ENCODE data around the gene KLHL14. TPM values are rescaled to one million over a fixed set of nuclear protein-coding genes. Genes with fewer than 3 reads are reported as not detected.

The KLHL14 gene
- total and polyA plus RNA-seq, 2 of the 13 experiments (the other 11 are each of a cell fraction or from before 2014, with no cell fraction given): 16.0 to 41.8 TPM

DNA sequence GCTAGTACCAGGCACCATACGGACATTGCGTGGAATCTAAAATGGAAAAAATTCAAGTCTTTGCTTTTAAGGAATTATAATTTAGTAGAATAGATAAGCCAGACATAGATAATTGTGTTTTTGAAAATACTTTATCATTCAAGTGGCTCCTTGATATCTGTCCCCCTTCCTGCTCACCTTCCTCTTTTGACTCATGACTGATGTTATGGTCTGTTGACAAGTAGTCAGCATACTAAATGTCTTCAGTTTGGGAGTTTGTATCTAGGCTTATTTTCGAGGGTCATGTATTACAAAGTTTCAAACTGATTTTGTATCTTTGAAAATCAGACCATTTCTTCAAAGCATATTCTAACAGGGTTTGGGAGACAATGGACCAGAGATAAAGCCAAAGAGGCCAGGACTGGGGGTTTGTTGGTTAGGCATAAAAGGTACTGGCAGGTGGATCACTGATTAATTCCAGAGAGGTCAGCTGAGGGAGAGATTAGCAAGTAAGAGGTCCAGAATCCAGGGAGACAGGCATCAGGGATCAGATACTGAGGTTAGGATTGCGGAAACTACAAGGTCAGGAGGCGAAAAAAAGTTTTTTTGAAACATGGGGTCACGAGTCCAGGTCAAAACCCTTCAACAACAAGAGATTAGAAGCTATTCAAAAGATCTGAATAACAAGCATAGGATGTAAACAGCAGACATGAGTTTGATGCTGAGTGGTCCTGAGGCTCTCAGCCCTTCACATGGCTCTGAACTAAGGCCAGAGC, 31.5 kb upstream of the KLHL14 start (continued):
- TF ChIP-seq, protein P1, sequence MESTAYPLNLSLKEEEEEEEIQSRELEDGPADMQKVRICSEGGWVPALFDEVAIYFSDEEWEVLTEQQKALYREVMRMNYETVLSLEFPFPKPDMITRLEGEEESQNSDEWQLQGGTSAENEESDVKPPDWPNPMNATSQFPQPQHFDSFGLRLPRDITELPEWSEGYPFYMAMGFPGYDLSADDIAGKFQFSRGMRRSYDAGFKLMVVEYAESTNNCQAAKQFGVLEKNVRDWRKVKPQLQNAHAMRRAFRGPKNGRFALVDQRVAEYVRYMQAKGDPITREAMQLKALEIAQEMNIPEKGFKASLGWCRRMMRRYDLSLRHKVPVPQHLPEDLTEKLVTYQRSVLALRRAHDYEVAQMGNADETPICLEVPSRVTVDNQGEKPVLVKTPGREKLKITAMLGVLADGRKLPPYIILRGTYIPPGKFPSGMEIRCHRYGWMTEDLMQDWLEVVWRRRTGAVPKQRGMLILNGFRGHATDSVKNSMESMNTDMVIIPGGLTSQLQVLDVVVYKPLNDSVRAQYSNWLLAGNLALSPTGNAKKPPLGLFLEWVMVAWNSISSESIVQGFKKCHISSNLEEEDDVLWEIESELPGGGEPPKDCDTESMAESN (CRISPR knock-in tag; conservative IDR thresholded peaks at IDR 0.05): no peak; the same call in 1 of the 2 replicates
- TF ChIP-seq ZNF362 (CRISPR knock-in tag; IDR thresholded peaks at IDR 0.05; ENCODE audit: borderline replicate concordance) (peak; percentile 99), NFE2 (CRISPR knock-in tag; IDR thresholded peaks at IDR 0.05) (no peak), HOXA3 (CRISPR knock-in tag; IDR thresholded peaks at IDR 0.05) (peak; percentile 85), SRF (IDR thresholded peaks at IDR 0.05; ENCODE audit: low read depth, low read length) (no peak), PAXIP1 (CRISPR knock-in tag; conservative IDR thresholded peaks at IDR 0.05) (peak; percentile 96), ZNF619 (CRISPR knock-in tag; IDR thresholded peaks at IDR 0.05) (no peak), ARID3A (IDR thresholded peaks at IDR 0.05; ENCODE audit: low read depth, low read length) (peak; percentile 76), FOXC1 (CRISPR knock-in tag; IDR thresholded peaks at IDR 0.05; ENCODE audit: borderline replicate concordance) (no peak; the same call in 1 of the 2 replicates), SCMH1 (CRISPR knock-in tag; IDR thresholded peaks at IDR 0.05; ENCODE audit: borderline replicate concordance) (no peak), HNRNPH1 (optimal IDR thresholded peaks at IDR 0.05; ENCODE audit: low read depth, low read length) (no peak), SNAI1 (CRISPR knock-in tag; IDR thresholded peaks at IDR 0.05; ENCODE audit: borderline replicate concordance) (0 out of 2 replicates have a peak, but pooled peaks have one; percentile 74), ZBTB7A (CRISPR knock-in tag; IDR thresholded peaks at IDR 0.05) (no peak), NONO (IDR thresholded peaks at IDR 0.05) (no peak), NONO (CRISPR knock-in tag; conservative IDR thresholded peaks at IDR 0.05) (peak; percentile 21; the same call in 1 of the 2 replicates), CEBPB (IDR thresholded peaks at IDR 0.05; ENCODE audit: borderline replicate concordance, low read depth, low read length) (peak; percentile 60; the same call in 1 of the 2 replicates)
- TF ChIP-seq, protein P2, sequence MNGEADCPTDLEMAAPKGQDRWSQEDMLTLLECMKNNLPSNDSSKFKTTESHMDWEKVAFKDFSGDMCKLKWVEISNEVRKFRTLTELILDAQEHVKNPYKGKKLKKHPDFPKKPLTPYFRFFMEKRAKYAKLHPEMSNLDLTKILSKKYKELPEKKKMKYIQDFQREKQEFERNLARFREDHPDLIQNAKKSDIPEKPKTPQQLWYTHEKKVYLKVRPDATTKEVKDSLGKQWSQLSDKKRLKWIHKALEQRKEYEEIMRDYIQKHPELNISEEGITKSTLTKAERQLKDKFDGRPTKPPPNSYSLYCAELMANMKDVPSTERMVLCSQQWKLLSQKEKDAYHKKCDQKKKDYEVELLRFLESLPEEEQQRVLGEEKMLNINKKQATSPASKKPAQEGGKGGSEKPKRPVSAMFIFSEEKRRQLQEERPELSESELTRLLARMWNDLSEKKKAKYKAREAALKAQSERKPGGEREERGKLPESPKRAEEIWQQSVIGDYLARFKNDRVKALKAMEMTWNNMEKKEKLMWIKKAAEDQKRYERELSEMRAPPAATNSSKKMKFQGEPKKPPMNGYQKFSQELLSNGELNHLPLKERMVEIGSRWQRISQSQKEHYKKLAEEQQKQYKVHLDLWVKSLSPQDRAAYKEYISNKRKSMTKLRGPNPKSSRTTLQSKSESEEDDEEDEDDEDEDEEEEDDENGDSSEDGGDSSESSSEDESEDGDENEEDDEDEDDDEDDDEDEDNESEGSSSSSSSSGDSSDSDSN (CRISPR knock-in tag; IDR thresholded peaks at IDR 0.05): peak; percentile 30; the same call in 1 of the 2 replicates
- TF ChIP-seq, protein P3, sequence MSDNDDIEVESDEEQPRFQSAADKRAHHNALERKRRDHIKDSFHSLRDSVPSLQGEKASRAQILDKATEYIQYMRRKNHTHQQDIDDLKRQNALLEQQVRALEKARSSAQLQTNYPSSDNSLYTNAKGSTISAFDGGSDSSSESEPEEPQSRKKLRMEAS (IDR thresholded peaks at IDR 0.05): peak; percentile 67; the same call in 1 of the 2 replicates

Data from HepG2 (cell line).